AG10803 (cell line): ENCODE results near the gene JAML.

Experiments used
- DNase-seq: peaks from one replicate; pipeline ENCODE4 v3.0.0; 2010; ENCODE audit warnings: low read depth
- H3K4me3 ChIP-seq: 2 replicates; pipeline ENCODE4 v1.5.1; 2011; ENCODE audit warnings: mild to moderate bottlenecking, low read length, control low read depth
- CTCF ChIP-seq: conservative IDR thresholded peaks from 2 replicates; pipeline ENCODE4 v1.5.1; 2011; ENCODE audit warnings: mild to moderate bottlenecking, low read length, control low read depth, inconsistent platforms

The JAML gene

GRCh38 chr11:118217575-118217974 is 7.2 kb downstream of the JAML start:
- DNase-seq, result no peak
- H3K4me3 ChIP-seq, result no peak overlapping the region
- TF ChIP-seq CTCF, result no peak

- no peak for DNase-seq
- no peak overlapping the region for H3K4me3 ChIP-seq
- TF ChIP-seq CTCF, result no peak
These were observed 8.0 kb downstream of the JAML start for GRCh38 chr11:118216621-118217481.

- TF ChIP-seq CTCF, result no peak
- no peak for DNase-seq
- H3K4me3 ChIP-seq, result no peak overlapping the region
These were observed 9.0 kb downstream of the JAML start for GRCh38 chr11:118215765-118216164.

GRCh38 chr11:118215262-118215661 is 9.5 kb downstream of the JAML start:
- no peak for DNase-seq
- no peak overlapping the region for H3K4me3 ChIP-seq
- TF ChIP-seq CTCF, result no peak

- no peak for TF ChIP-seq CTCF
- no peak for DNase-seq
- no peak overlapping the region for H3K4me3 ChIP-seq
These were observed 10.4 kb downstream of the JAML start for GRCh38 chr11:118214210-118214914.

GRCh38 chr11:118213781-118214180 is 11.0 kb downstream of the JAML start:
- no peak for DNase-seq
- H3K4me3 ChIP-seq, result no peak overlapping the region
- TF ChIP-seq CTCF, result no peak

- no peak for TF ChIP-seq CTCF
- DNase-seq, result no peak
- no peak overlapping the region for H3K4me3 ChIP-seq
These were observed 11.6 kb downstream of the JAML start for GRCh38 chr11:118213201-118213600.
